ENCODE measurements around the gene SEMA5A.

DNA sequence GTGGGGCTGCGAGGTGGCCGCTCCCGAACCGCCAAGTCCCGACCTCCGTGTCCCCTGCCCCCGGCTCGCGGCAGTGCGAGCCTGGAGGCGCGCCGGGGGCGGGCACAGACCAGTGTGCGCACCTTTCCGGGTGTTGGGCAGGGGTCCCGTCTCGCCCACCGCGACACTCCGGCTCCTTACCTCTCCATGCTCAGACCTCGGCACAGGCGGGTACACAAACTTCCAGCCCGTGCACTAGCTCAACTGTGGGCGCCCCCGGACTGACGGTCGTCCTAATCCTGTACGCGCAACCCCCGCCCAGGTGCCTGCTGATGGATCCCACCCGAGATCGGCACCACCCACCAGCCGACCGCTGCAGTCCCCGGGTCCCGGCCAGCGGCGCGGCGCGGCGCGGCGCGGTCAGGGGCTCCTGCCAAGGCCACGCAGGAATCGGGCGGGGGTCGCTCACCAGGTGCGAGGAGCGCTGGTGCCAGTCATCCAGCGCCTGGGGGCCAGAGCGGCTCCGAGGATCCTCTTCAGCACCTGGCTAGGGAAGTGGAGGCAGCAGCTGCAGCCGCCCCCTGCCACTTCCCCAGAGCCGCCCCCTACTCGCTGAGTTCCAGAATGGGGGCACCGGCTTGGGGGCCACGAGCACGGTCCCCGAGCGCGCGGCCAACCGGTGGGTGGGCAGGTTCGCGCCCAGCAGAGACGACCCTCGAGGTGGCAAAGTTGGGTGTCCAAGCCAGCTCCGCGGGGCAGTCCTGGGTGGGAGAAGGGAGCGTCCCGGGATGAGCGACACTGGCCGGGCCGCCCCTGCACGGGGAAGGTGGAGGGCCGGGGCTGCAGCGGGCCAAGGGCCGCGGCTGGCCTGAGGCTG lies 511 bp downstream of the SEMA5A start:
- TF ChIP-seq GATA2 (IDR thresholded peaks at IDR 0.05; ENCODE audit: low read depth, low read length) (no peak), GATA3 (IDR thresholded peaks at IDR 0.05; ENCODE audit: low read depth, low read length) (no peak)

All from SH-SY5Y (cell line).